Right hindlimb (tissue), 1 donor: ENCODE measurements around the gene IDE.
A peak's percentile ranks its signal among the peaks of the same experiment; 100 is the strongest.

Source experiments
- DNase-seq: peaks from one replicate; pipeline ENCODE4 v3.0.0-alpha.2; 2018

Gene IDE

GRCh38 chr10:92562424-92562823 lies 11.5 kb downstream of the IDE start:
- no peak for DNase-seq

GRCh38 chr10:92559046-92559445 lies 14.8 kb downstream of the IDE start:
- no peak for DNase-seq

GRCh38 chr10:92553959-92554358 lies 19.9 kb downstream of the IDE start:
- DNase-seq: no peak

GRCh38 chr10:92552310-92552709 lies 21.6 kb downstream of the IDE start:
- no peak for DNase-seq

- DNase-seq: no peak
These were observed 23.0 kb downstream of the IDE start for GRCh38 chr10:92550924-92551323.

- no peak for DNase-seq
These were observed 26.2 kb downstream of the IDE start for GRCh38 chr10:92547676-92548075.

- no peak for DNase-seq
These were observed 28.3 kb downstream of the IDE start for GRCh38 chr10:92545556-92545955.

- no peak for DNase-seq
These were observed 29.6 kb downstream of the IDE start for GRCh38 chr10:92544296-92544695.

GRCh38 chr10:92542458-92542857 lies 31.4 kb downstream of the IDE start:
- no peak for DNase-seq

GRCh38 chr10:92541583-92541982 lies 32.3 kb downstream of the IDE start:
- DNase-seq: no peak

GRCh38 chr10:92538231-92538958 lies 35.5 kb downstream of the IDE start:
- DNase-seq: no peak

- no peak for DNase-seq
These were observed 42.9 kb downstream of the IDE start for GRCh38 chr10:92530891-92531535.

GRCh38 chr10:92530421-92530820 lies 43.5 kb downstream of the IDE start:
- DNase-seq: no peak

- no peak for DNase-seq
These were observed 46.2 kb downstream of the IDE start for GRCh38 chr10:92527716-92528115.

GRCh38 chr10:92523639-92524038 lies 50.3 kb downstream of the IDE start:
- no peak for DNase-seq

GRCh38 chr10:92517034-92517655 lies 56.7 kb downstream of the IDE start:
- peak; percentile 47 for DNase-seq

- DNase-seq: no peak
These were observed 65.0 kb downstream of the IDE start for GRCh38 chr10:92508866-92509265.

GRCh38 chr10:92506336-92506735 lies 67.6 kb downstream of the IDE start:
- no peak for DNase-seq

GRCh38 chr10:92505044-92505443 lies 68.8 kb downstream of the IDE start:
- no peak for DNase-seq

GRCh38 chr10:92502296-92502808 lies 71.5 kb downstream of the IDE start:
- DNase-seq: no peak

- DNase-seq: no peak
These were observed 80.5 kb downstream of the IDE start for GRCh38 chr10:92493362-92493761.

GRCh38 chr10:92492748-92493240 lies 81.1 kb downstream of the IDE start:
- no peak for DNase-seq

GRCh38 chr10:92490387-92490786 lies 83.5 kb downstream of the IDE start:
- DNase-seq: no peak

- no peak for DNase-seq
These were observed 87.3 kb downstream of the IDE start for GRCh38 chr10:92486637-92487036.
